A549 (cell line): ENCODE results near the gene CCDC85C. TPM values are rescaled to one million over a fixed set of nuclear protein-coding genes. Genes with fewer than 3 reads are reported as not detected.

Experiments
- ATAC-seq, 2 experiments: fragments of 200-7000 bp in 1 of 2; fragments of >200 bp in 1 of 2; cut with Nextera tagmentation in 1 of 2; cut with Tn5 transposase in 1 of 2; 3 replicates each; pipeline versions ENCODE4 v1.8.0 to v1.9.1; 2018 to 2020; ENCODE audit warnings: mild to moderate bottlenecking in 1 of 2, moderate library complexity in 1 of 2
- CTCF ChIA-PET: fragments of 300-600 bp; sonication (Branson Sonifier 250); formaldehyde crosslinking; extraction: SDS; loops from one replicate; lab custom pipeline; 2021; ENCODE audit warnings: antibody characterized with exemption, inconsistent platforms; lab: Yijun Ruan, JAX
- POLR2A ChIA-PET: fragments of 350-600 bp; formaldehyde crosslinking; extraction: SDS; loops from one replicate; lab custom pipeline; 2021; ENCODE audit warnings: antibody characterized with exemption, inconsistent platforms; lab: Yijun Ruan, JAX
- DNase-seq, 2 experiments: peaks; one replicate each; pipeline versions ENCODE4 v3.0.0 to v3.0.0-alpha.2; 2011 to 2016; ENCODE audit warnings: low read depth in 1 of 2, low spot score in 1 of 2
- FAIRE-seq: peaks from 2 replicates; lab custom pipeline; 2011; peaks lifted over from hg19 to GRCh38; lab: Jason Lieb, UNC
- H3K27ac ChIP-seq, 2 experiments: fragments of >200 bp; sonication (Bioruptor Twin); formaldehyde crosslinking; 3 replicates each; pipeline ENCODE4 v1.5.1; 2016 to 2017
- H3K4me1 ChIP-seq: fragments of >200 bp; sonication (Bioruptor Twin); formaldehyde crosslinking; 3 replicates; pipeline ENCODE4 v1.6.1; 2016
- H3K4me2 ChIP-seq: fragments of >200 bp; sonication (Bioruptor Twin); formaldehyde crosslinking; 3 replicates; pipeline ENCODE4 v1.6.1; 2016
- H3K4me3 ChIP-seq: fragments of >200 bp; sonication (Bioruptor Twin); formaldehyde crosslinking; 3 replicates; pipeline ENCODE4 v1.5.1; 2016
- H3K9me3 ChIP-seq: fragments of >200 bp; sonication (Bioruptor Twin); formaldehyde crosslinking; 3 replicates; pipeline ENCODE4 v1.6.1; 2016
- CHD2 ChIP-seq: fragments of 150-350 bp; IDR thresholded peaks from 2 replicates; pipeline ENCODE4 v1.6.1; 2014; ENCODE audit warnings: low read length; ENCODE audit not compliant: partially characterized antibody
- EHF ChIP-seq: fragments of 250-450 bp; sonication (Bioruptor Pico); IDR thresholded peaks from 2 replicates; pipeline ENCODE4 v1.5.0; 2020; ENCODE audit warnings: mild to moderate bottlenecking
- EP300 ChIP-seq, 2 experiments: fragments of >200 bp; sonication (Bioruptor Twin); formaldehyde crosslinking; IDR thresholded peaks; 2 replicates in 1 of 2; 3 replicates in 1 of 2; pipeline ENCODE4 v1.6.1; 2016 to 2017
- ESRRA ChIP-seq: fragments of 150-350 bp; IDR thresholded peaks from 2 replicates; pipeline ENCODE4 v1.6.1; 2014; ENCODE audit warnings: mild to moderate bottlenecking, low read length, borderline replicate concordance
- FOSB ChIP-seq: fragments of 250-450 bp; sonication (Bioruptor Pico); IDR thresholded peaks from 2 replicates; pipeline ENCODE4 v1.5.0; 2020; ENCODE audit warnings: mild to moderate bottlenecking, moderate library complexity
- FOXS1 ChIP-seq: fragments of 250-450 bp; sonication (Bioruptor Pico); IDR thresholded peaks from 2 replicates; pipeline ENCODE4 v1.5.0; 2020; ENCODE audit warnings: mild to moderate bottlenecking, moderate library complexity
- GATA3 ChIP-seq: IDR thresholded peaks from 2 replicates; pipeline ENCODE4 v1.6.1; 2012; ENCODE audit warnings: borderline replicate concordance
- HDAC2 ChIP-seq: fragments of 200-600 bp; sonication (generic); IDR thresholded peaks from 2 replicates; pipeline ENCODE4 v1.6.1; 2016
- HEYL ChIP-seq: fragments of 250-450 bp; sonication (Bioruptor Pico); IDR thresholded peaks from 2 replicates; pipeline ENCODE4 v1.8.0; 2021; ENCODE audit warnings: mild to moderate bottlenecking, moderate library complexity
- HOXB13 ChIP-seq: fragments of 250-450 bp; sonication (Bioruptor Pico); IDR thresholded peaks from 2 replicates; pipeline ENCODE4 v1.5.0; 2020; ENCODE audit warnings: low read depth, mild to moderate bottlenecking, moderate library complexity
- JUN ChIP-seq, 2 experiments: fragments of >200 bp; sonication (Bioruptor Twin); formaldehyde crosslinking; IDR thresholded peaks; 2 replicates in 1 of 2; 3 replicates in 1 of 2; pipeline ENCODE4 v1.6.1; 2016 to 2017
- JUNB ChIP-seq: fragments of >200 bp; sonication (Bioruptor Twin); formaldehyde crosslinking; IDR thresholded peaks from 2 replicates; pipeline ENCODE4 v1.6.1; 2016
- KDM5A ChIP-seq: fragments of 200-600 bp; sonication (generic); IDR thresholded peaks from 2 replicates; pipeline ENCODE4 v1.6.1; 2016; ENCODE audit warnings: antibody characterized with exemption, mild to moderate bottlenecking
- MAFK ChIP-seq: fragments of 450-650 bp; IDR thresholded peaks from 2 replicates; pipeline ENCODE4 v1.6.1; 2014; ENCODE audit not compliant: partially characterized antibody
- MAX ChIP-seq: IDR thresholded peaks from 2 replicates; pipeline ENCODE4 v1.6.1; 2012
- NFE2L2 ChIP-seq: fragments of 150-350 bp; conservative IDR thresholded peaks from 2 replicates; pipeline ENCODE4 v1.6.1; 2014; ENCODE audit warnings: low read length
- PHF8 ChIP-seq: fragments of 200-600 bp; sonication (generic); IDR thresholded peaks from 2 replicates; pipeline ENCODE4 v1.6.1; 2016; ENCODE audit warnings: low read depth, mild to moderate bottlenecking, antibody characterized with exemption, moderate library complexity, borderline replicate concordance
- POLR2AphosphoS2 ChIP-seq: conservative IDR thresholded peaks from 2 replicates; pipeline ENCODE4 v1.6.1; 2012; ENCODE audit warnings: low read length, improper control_type of control experiment, inconsistent platforms
- RAD21 ChIP-seq, 2 experiments: fragments of >200 bp in 1 of 2; sonication (Bioruptor Twin) in 1 of 2; formaldehyde crosslinking in 1 of 2; IDR thresholded peaks in 1 of 2; conservative IDR thresholded peaks in 1 of 2; 2 replicates in 1 of 2; 3 replicates in 1 of 2; pipeline ENCODE4 v1.6.1; 2012 to 2018; ENCODE audit warnings: inconsistent platforms in 1 of 2
- RARB ChIP-seq: fragments of 250-450 bp; sonication (Bioruptor Pico); IDR thresholded peaks from 2 replicates; pipeline ENCODE4 v1.8.0; 2021; ENCODE audit warnings: mild to moderate bottlenecking, moderate library complexity
- REST ChIP-seq: fragments of 200-600 bp; sonication (generic); IDR thresholded peaks from 2 replicates; pipeline ENCODE4 v1.6.1; 2016; ENCODE audit warnings: antibody characterized with exemption, mild to moderate bottlenecking, moderate library complexity
- RFX5 ChIP-seq: fragments of 450-650 bp; IDR thresholded peaks from 2 replicates; pipeline ENCODE4 v1.7.1; 2014; ENCODE audit warnings: antibody characterized with exemption, mild to moderate bottlenecking, moderate library complexity
- SMC3 ChIP-seq: fragments of >200 bp; sonication (Bioruptor Twin); formaldehyde crosslinking; IDR thresholded peaks from 3 replicates; pipeline ENCODE4 v1.6.1; 2018; ENCODE audit warnings: inconsistent platforms
- SREBF2 ChIP-seq: fragments of 450-650 bp; IDR thresholded peaks from 2 replicates; pipeline ENCODE4 v1.6.1; 2014; ENCODE audit warnings: mild to moderate bottlenecking, moderate library complexity
- TP53 ChIP-seq: fragments of 250-450 bp; sonication (Bioruptor Pico); IDR thresholded peaks from 2 replicates; pipeline ENCODE4 v1.5.0; 2021; ENCODE audit warnings: mild to moderate bottlenecking, moderate library complexity
- ZC3H11A ChIP-seq: fragments of 450-650 bp; IDR thresholded peaks from 2 replicates; pipeline ENCODE4 v1.6.1; 2014; ENCODE audit warnings: antibody characterized with exemption, mild to moderate bottlenecking
- WGBS: methylation state at CpG from one replicate; pipeline ENCODE4 v1.1.6; 2017; ENCODE audit errors: missing lambda C conversion rate; 5-methylcytosine and 5-hydroxymethylcytosine counted together
- polyA plus RNA-seq, 4 experiments: library from polyadenylated mRNA; depleted of rRNA in 3 of 4; stranded (reverse); fragments of >200 nt; fragmentation: RNase III in 1 of 4; extraction: RNeasy Plus Mini Kit Qiagen cat#74134 plus additional on column Dnase treatment in 1 of 4; gene quantifications; 2 replicates in 3 of 4; 3 replicates in 1 of 4; pipeline ENCODE4 v1.2.3, GENCODE V29; 2011 to 2017
- TF ChIP-seq, protein P1 (sequence below): fragments of >200 bp; sonication (Bioruptor Twin); formaldehyde crosslinking; IDR thresholded peaks from 2 replicates; pipeline ENCODE4 v1.6.1; 2016

CCDC85C gene
- polyA plus RNA-seq, 2 of the 4 experiments (the other 2 are of a cell fraction) = 11.4 to 31.4 TPM

GRCh38 chr14:99545586-99545985 lies 58.4 kb downstream of the CCDC85C start:
- FAIRE-seq (no peak), DNase-seq (no peak), ATAC-seq (no peak)
- H3K4me1 ChIP-seq = peaks cover 25% of the 10 kb centered on the region
- TF ChIP-seq EP300 (IDR thresholded peaks at IDR 0.05) = no peak
- TF ChIP-seq CHD2 = no peak
- TF ChIP-seq TP53 (CRISPR knock-in tag) = no peak
- no peak for TF ChIP-seq EHF (CRISPR knock-in tag)
- TF ChIP-seq RFX5 = no peak
- TF ChIP-seq RAD21 (conservative IDR thresholded peaks at IDR 0.05 in 1 of 2, IDR thresholded peaks at IDR 0.05 in 1 of 2) = no peak
- no peak for TF ChIP-seq MAFK
- TF ChIP-seq FOXS1 (CRISPR knock-in tag) = no peak
- no peak for TF ChIP-seq HEYL (CRISPR knock-in tag)
- no peak for TF ChIP-seq KDM5A
- TF ChIP-seq, protein P1, sequence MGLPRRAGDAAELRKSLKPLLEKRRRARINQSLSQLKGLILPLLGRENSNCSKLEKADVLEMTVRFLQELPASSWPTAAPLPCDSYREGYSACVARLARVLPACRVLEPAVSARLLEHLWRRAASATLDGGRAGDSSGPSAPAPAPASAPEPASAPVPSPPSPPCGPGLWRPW = no peak
- no peak for TF ChIP-seq RARB (CRISPR knock-in tag)
- no peak for TF ChIP-seq POLR2AphosphoS2
- TF ChIP-seq SMC3 = no peak
- H3K27ac ChIP-seq = no peak overlapping the region
- no peak overlapping the region for H3K4me2 ChIP-seq
- POLR2A ChIA-PET = no interaction called here
- 74% methylated on average over 6 of the region's 6 CpGs for WGBS
- no peak overlapping the region for H3K4me3 ChIP-seq
- CTCF ChIA-PET = interaction anchor here (0.8 to 9.4 kb wide), 9 partner anchors 8 to 138 kb away, joined by 3 to 67 read pairs (median 3); partner anchors contain the start of gene CYP46A1
- H3K9me3 ChIP-seq = no peaks in the 10 kb centered on the region

- H3K4me3 ChIP-seq = no peak overlapping the region
- WGBS = 85% methylated on average over 11 of the region's 11 CpGs
- ChIA-PET POLR2A (no interaction called here), CTCF (interaction anchor here (0.9 to 9.4 kb wide), 7 partner anchors 9 to 139 kb away, joined by 3 to 67 read pairs (median 4); partner anchors contain the start of gene CYP46A1)
- TF ChIP-seq HDAC2 = no peak
- TF ChIP-seq ESRRA = no peak
- TF ChIP-seq PHF8 = no peak
- no peak for TF ChIP-seq HOXB13 (CRISPR knock-in tag)
- no peak for TF ChIP-seq JUNB
- TF ChIP-seq MAX = no peak
- TF ChIP-seq GATA3 = no peak
- TF ChIP-seq REST = no peak
- TF ChIP-seq ZC3H11A = no peak
- TF ChIP-seq NFE2L2 = no peak
- no peak for TF ChIP-seq SREBF2
- TF ChIP-seq FOSB (CRISPR knock-in tag) = no peak
- TF ChIP-seq JUN (IDR thresholded peaks at IDR 0.05) = no peak
- TF ChIP-seq POLR2AphosphoS2 = no peak
- peaks cover 23% of the 10 kb centered on the region for H3K4me1 ChIP-seq
- no peak overlapping the region for H3K4me2 ChIP-seq
- 0 out of 6 replicates have a peak overlapping the region, but pooled peaks of 1 of the 2 experiments have one; percentile 17 for H3K27ac ChIP-seq
- FAIRE-seq = no peak
- H3K9me3 ChIP-seq = no peaks in the 10 kb centered on the region
- no peak for ATAC-seq
- DNase-seq = no peak
These were observed 59.0 kb downstream of the CCDC85C start for GRCh38 chr14:99544991-99545390.
